ENCODE data around the gene LSM5.

The LSM5 gene

DNA sequence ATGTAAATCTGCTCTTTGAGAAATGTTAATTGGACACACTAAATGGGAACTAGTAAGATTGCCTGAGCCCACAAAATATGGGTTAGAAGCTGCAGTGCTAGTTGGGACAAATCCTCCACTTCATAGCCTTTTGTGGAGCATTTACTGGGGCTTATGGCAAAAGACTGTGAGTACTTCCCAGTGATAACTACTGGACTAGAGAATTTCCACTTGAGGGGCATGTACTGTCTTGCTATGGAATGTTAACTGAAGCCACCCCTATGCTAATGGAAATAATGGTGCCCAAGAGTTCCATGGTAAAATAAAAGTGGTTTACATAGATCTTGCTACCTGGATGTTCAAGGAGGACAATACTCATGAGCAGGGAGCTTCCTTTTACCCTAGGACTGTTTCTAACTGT lies 34.5 kb upstream of the LSM5 start:
- Histone ChIP-seq H3K27me3 (ENCODE audit: low read depth, low read length) (no peaks in the 10 kb centered on the region), H3K9me3 (ENCODE audit: control insufficient read depth in 1 of 2, low read length in 2 of 2) (no peaks in the 10 kb centered on the region), H3K4me1 (ENCODE audit: control insufficient read depth in 1 of 2, insufficient read depth in 2 of 2, low read length in 2 of 2) (no peaks in the 10 kb centered on the region), H3K4me3 (ENCODE audit: low read depth in 1 of 2, low read length in 2 of 2) (no peak overlapping the region), H3K27ac (ENCODE audit: low read length) (no peak overlapping the region), H3K36me3 (ENCODE audit: control insufficient read depth in 1 of 2, insufficient read depth in 2 of 2, low read length in 2 of 2) (peaks cover 0 to 4% of the 10 kb centered on the region in 2 donors)

DNA sequence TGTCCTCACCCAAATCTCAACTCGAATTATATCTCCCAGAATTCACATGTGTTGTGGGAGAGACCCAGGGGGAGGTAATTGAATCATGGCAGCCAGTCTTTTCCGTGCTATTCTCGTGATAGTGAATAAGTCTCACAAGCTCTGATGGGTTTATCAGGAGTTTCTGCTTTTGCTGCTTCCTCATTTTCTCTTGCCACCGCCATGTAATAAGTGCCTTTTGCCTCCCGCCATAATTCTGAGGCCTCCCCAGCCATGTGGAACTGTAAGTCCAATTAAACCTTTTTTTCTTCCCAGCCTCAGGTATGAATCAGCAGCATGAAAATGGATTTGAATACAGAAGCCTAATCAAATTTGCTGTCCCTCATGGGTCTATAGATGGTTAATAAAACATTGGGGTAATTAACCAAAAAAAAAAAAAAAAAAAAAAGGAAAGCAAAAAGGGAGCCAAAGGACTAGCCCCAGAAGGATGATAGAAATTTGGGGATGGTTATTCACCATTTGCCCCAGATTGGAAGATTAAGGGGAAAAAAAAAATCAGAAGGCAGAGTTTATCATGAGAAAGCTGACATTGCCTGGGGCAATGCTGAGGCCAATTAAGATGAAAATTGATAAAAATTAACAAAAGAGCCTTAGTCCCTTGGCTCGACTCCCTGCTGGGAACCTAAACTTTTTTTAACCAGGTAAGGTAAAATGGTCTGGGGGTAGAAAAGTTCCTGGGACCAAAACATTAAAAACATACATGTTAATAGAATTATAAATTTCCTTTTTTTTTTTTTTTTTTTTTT lies 32.8 kb upstream of the LSM5 start:
- H3K27me3 ChIP-seq (ENCODE audit: low read depth, low read length) = no peaks in the 10 kb centered on the region
- H3K27ac ChIP-seq (ENCODE audit: low read length) = no peak overlapping the region
- H3K4me1 ChIP-seq (ENCODE audit: control insufficient read depth in 1 of 2, insufficient read depth in 2 of 2, low read length in 2 of 2) = no peaks in the 10 kb centered on the region
- H3K36me3 ChIP-seq (ENCODE audit: control insufficient read depth in 1 of 2, insufficient read depth in 2 of 2, low read length in 2 of 2) = no peaks in the 10 kb centered on the region
- no peak overlapping the region for H3K4me3 ChIP-seq (ENCODE audit: low read depth in 1 of 2, low read length in 2 of 2)
- no peaks in the 10 kb centered on the region for H3K9me3 ChIP-seq (ENCODE audit: control insufficient read depth in 1 of 2, low read length in 2 of 2)

DNA sequence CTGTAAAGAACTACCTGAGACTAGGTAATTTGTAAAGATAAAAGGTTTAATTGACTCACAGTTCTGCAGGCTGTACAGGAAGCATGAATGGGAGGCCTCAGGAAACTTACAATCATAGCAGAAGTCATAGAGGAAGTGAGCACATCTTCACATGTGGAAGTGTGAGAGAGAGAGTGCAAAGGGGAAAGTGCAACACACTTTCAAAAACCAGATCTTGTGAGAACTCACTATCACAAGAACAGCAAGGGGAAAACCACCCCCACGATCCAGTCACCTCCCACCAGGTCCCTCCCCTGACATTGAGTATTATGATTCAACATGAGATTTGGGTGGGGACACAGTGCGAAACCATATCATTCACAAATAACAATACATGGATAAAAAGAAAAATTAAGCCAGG lies 29.6 kb upstream of the LSM5 start:
- no peaks in the 10 kb centered on the region for H3K9me3 ChIP-seq (ENCODE audit: control insufficient read depth in 1 of 2, low read length in 2 of 2)

DNA sequence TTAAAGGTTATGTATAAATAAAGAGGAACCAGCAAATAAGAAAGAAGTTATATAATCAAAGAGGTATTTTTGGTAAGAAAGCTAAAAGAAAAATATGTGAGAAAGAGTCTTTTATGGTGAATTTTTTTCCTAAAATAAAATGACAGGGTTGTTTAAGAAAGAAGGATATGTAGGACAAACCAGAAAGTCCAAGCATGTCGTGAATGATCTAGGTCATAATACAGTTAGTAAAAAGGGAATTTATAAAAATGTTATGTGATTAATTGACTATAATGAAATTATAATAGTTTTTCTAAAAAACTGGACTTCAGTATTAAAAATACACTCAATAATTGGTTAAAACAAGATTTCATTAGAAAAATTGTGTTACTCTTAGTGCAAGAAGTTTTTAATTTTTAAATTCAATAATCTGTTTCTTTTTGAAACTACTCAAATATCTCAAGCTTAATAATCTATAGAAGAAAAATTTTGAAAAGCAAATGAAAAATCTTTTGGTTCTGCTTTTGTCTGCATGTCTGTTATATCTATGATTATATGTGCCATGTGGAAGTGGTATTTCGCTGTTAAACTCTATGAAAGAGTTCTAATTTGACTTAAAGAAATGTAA lies 28.5 kb upstream of the LSM5 start:
- Histone ChIP-seq H3K4me3 (ENCODE audit: low read depth in 1 of 2, low read length in 2 of 2) (no peak overlapping the region), H3K36me3 (ENCODE audit: control insufficient read depth in 1 of 2, insufficient read depth in 2 of 2, low read length in 2 of 2) (no peaks in the 10 kb centered on the region), H3K9me3 (ENCODE audit: control insufficient read depth in 1 of 2, low read length in 2 of 2) (no peaks in the 10 kb centered on the region), H3K27me3 (ENCODE audit: low read depth, low read length) (no peaks in the 10 kb centered on the region), H3K27ac (ENCODE audit: low read length) (no peak overlapping the region), H3K4me1 (ENCODE audit: control insufficient read depth in 1 of 2, insufficient read depth in 2 of 2, low read length in 2 of 2) (peaks cover 3 to 5% of the 10 kb centered on the region in 2 donors)

More for the DNA sequence above, 29.6 kb upstream of the LSM5 start:
- H3K27me3 ChIP-seq (ENCODE audit: low read depth, low read length) = no peaks in the 10 kb centered on the region
- no peak overlapping the region for H3K27ac ChIP-seq (ENCODE audit: low read length)
- H3K4me3 ChIP-seq (ENCODE audit: low read depth in 1 of 2, low read length in 2 of 2) = no peak overlapping the region
- H3K4me1 ChIP-seq (ENCODE audit: control insufficient read depth in 1 of 2, insufficient read depth in 2 of 2, low read length in 2 of 2) = peaks cover 3 to 5% of the 10 kb centered on the region in 2 donors
- H3K36me3 ChIP-seq (ENCODE audit: control insufficient read depth in 1 of 2, insufficient read depth in 2 of 2, low read length in 2 of 2) = no peaks in the 10 kb centered on the region

DNA sequence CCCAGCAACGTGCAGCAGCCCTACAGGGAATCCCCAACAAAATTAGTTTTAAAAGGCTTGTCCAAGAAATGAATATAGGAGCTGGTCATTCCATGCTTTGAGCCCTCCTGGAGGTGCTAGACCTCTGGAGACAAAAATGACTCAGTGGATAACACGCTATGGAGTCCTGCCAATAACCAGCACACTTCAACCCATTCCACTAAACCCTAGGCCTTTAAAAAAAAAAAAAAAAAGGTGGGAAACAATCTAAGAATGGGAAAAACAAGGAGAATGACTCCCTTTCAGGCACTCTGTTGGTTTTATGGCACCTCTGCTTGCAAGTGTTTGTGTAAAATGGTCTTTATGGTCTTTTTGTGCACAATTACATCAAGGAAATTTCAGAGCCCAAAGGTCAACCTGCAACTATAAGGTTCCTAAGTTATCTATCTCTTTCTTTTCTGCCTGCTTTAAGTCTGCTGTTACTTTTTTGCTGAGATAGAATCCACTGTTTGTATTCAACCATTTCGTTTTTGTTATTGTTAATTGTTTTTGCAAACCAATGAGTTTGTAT lies 26.4 kb upstream of the LSM5 start:
- Histone ChIP-seq H3K9me3 (ENCODE audit: control insufficient read depth in 1 of 2, low read length in 2 of 2) (no peaks in the 10 kb centered on the region), H3K27ac (ENCODE audit: low read length) (no peak overlapping the region), H3K36me3 (ENCODE audit: control insufficient read depth in 1 of 2, insufficient read depth in 2 of 2, low read length in 2 of 2) (no peaks in the 10 kb centered on the region)

DNA sequence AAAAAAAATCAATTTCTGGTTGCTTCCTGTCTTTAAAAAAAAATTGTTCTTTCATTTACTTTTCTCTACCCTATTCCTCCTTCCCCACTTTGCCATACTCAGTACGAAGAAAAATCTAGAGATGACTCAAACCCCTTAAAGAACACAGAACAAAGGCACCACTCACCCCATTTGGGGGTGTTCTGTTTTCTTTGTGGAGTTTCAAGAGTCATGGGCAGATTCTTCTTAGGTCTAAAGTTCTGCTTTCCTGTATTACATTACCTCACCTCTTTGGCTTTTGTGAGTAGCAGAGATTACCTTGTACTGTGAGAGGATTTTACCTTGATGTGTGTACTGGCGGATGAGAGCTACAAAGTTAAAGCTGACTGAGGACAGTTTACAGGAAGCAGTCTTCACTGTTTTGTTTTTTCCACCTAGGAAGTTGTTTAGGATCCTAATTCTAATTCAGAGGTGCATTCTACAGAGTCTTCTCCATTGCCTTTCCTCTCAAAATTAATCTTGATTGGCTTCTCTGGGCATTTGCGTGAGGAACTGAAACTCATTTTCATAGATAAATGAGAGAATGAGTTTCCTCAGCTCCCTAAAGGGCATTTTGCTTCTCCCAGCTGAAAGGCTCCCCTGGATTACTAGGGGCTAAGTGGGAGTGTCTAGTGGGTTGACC lies 25.8 kb upstream of the LSM5 start:
- Histone ChIP-seq H3K4me3 (ENCODE audit: low read depth in 1 of 2, low read length in 2 of 2) (no peak overlapping the region), H3K4me1 (ENCODE audit: control insufficient read depth in 1 of 2, insufficient read depth in 2 of 2, low read length in 2 of 2) (peaks cover 3 to 5% of the 10 kb centered on the region in 2 donors), H3K27me3 (ENCODE audit: low read depth, low read length) (no peaks in the 10 kb centered on the region), H3K9me3 (ENCODE audit: control insufficient read depth in 1 of 2, low read length in 2 of 2) (no peaks in the 10 kb centered on the region), H3K36me3 (ENCODE audit: control insufficient read depth in 1 of 2, insufficient read depth in 2 of 2, low read length in 2 of 2) (no peaks in the 10 kb centered on the region), H3K27ac (ENCODE audit: low read length) (no peak overlapping the region)

More for the DNA sequence above, 26.4 kb upstream of the LSM5 start:
- Histone ChIP-seq H3K4me1 (ENCODE audit: control insufficient read depth in 1 of 2, insufficient read depth in 2 of 2, low read length in 2 of 2) (peaks cover 3 to 5% of the 10 kb centered on the region in 2 donors), H3K4me3 (ENCODE audit: low read depth in 1 of 2, low read length in 2 of 2) (no peak overlapping the region), H3K27me3 (ENCODE audit: low read depth, low read length) (no peaks in the 10 kb centered on the region)

DNA sequence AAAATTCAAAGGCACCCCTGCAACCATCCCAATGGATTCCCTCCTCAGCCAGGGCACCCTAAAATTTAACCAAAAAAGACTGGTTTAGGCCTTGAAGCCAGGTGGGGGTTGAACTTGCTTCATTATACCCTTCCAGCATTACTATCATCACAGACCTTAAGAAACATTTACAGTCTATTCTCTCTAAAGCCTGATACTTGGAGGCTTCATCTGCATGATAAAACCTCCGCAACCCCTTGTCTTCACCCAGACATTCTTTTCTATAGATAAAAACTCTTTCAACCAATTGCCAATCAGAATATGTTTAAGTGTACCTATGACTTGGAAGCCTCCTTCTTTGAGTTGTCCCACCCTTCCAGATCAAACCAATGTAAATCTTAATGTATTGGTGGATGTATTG lies 23.0 kb upstream of the LSM5 start:
- Histone ChIP-seq H3K9me3 (ENCODE audit: control insufficient read depth in 1 of 2, low read length in 2 of 2) (no peaks in the 10 kb centered on the region), H3K27ac (ENCODE audit: low read length) (no peak overlapping the region), H3K36me3 (ENCODE audit: control insufficient read depth in 1 of 2, insufficient read depth in 2 of 2, low read length in 2 of 2) (no peaks in the 10 kb centered on the region), H3K4me3 (ENCODE audit: low read depth in 1 of 2, low read length in 2 of 2) (no peak overlapping the region), H3K4me1 (ENCODE audit: control insufficient read depth in 1 of 2, insufficient read depth in 2 of 2, low read length in 2 of 2) (peaks cover 3 to 5% of the 10 kb centered on the region in 2 donors), H3K27me3 (ENCODE audit: low read depth, low read length) (no peaks in the 10 kb centered on the region)

DNA sequence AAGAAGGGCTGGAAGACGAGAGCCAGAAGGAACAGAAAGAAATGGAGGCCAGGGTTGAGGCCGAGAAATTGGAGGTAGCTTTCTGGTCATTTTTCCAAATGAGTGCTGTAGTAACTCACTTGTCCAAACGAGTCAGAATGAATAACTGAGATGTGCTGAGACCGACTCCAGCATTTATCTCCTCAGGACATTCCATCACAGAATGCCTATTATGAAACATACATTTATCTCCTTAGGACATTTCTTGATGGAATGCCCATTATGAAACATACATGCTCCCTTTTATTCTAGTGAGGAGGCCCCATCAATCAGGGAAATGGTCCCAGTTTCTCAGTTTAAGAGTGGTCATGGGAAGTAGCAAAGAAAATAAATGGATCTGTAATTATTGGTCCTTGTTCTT lies 21.6 kb upstream of the LSM5 start:
- Histone ChIP-seq H3K27me3 (ENCODE audit: low read depth, low read length) (no peaks in the 10 kb centered on the region), H3K9me3 (ENCODE audit: control insufficient read depth in 1 of 2, low read length in 2 of 2) (no peaks in the 10 kb centered on the region), H3K4me1 (ENCODE audit: control insufficient read depth in 1 of 2, insufficient read depth in 2 of 2, low read length in 2 of 2) (peaks cover 3 to 5% of the 10 kb centered on the region in 2 donors)

DNA sequence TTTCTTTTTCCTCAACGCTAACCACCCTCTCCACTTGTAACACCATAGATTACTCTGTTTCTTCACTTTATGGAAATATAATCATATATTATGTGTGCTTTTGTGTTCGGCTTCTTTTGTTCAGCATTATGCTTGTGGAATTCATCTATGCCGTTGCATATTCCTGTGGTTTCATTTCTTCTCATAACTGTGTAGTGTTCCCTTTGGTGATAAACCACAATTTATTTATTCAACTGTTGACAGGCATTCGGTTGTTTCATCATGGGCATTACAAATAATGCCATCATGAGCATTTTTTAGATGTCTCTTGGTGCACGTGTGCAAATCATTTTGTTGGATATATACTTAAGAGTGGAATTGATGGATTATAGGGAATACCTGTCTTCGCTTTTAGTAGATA lies 17.2 kb upstream of the LSM5 start:
- no peak overlapping the region for H3K4me3 ChIP-seq (ENCODE audit: low read depth in 1 of 2, low read length in 2 of 2)
- H3K27ac ChIP-seq (ENCODE audit: low read length) = no peak overlapping the region
- H3K4me1 ChIP-seq (ENCODE audit: control insufficient read depth in 1 of 2, insufficient read depth in 2 of 2, low read length in 2 of 2) = no peaks in the 10 kb centered on the region
- no peaks in the 10 kb centered on the region for H3K27me3 ChIP-seq (ENCODE audit: low read depth, low read length)
- no peaks in the 10 kb centered on the region for H3K36me3 ChIP-seq (ENCODE audit: control insufficient read depth in 1 of 2, insufficient read depth in 2 of 2, low read length in 2 of 2)
- no peaks in the 10 kb centered on the region for H3K9me3 ChIP-seq (ENCODE audit: control insufficient read depth in 1 of 2, low read length in 2 of 2)

More for the DNA sequence above, 21.6 kb upstream of the LSM5 start:
- no peaks in the 10 kb centered on the region for H3K36me3 ChIP-seq (ENCODE audit: control insufficient read depth in 1 of 2, insufficient read depth in 2 of 2, low read length in 2 of 2)
- no peak overlapping the region for H3K4me3 ChIP-seq (ENCODE audit: low read depth in 1 of 2, low read length in 2 of 2)
- H3K27ac ChIP-seq (ENCODE audit: low read length) = no peak overlapping the region

DNA sequence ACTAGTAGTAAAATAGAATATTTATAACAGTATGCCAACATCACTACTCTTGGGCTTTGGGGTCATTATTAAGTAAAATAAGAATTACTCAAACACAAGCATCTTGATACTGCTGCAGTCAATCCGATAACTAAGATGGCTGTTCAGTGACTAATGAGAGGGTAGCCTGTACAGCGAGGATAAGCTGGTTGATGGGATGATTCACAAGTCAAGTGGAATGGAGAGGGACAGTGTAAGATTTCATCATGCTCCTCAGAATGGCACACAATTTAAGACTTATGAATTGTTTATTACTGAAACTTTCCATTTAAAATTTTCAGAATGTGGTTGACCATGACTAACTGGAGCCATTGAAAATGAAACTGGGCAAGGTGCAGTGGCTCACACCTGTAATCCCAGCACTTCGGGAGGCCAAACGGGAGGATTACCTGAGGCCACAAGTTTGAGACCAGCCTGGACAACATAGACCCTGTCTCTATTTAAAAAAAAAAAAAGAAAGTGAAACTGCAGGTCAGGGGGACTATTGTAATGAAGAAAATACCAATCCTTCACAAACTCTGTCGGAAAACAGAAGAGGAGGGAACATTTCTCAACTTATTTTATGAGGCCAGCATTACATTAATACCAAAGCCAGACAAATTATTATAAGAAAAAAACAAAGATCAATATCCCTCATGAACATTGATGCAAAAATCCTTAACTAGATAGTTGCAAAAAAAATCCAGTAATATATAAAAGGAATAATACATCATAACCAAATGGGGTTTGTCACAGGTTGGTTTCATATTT lies 16.3 kb upstream of the LSM5 start:
- Histone ChIP-seq H3K27ac (ENCODE audit: low read length) (no peak overlapping the region), H3K4me3 (ENCODE audit: low read depth in 1 of 2, low read length in 2 of 2) (no peak overlapping the region), H3K9me3 (ENCODE audit: control insufficient read depth in 1 of 2, low read length in 2 of 2) (no peaks in the 10 kb centered on the region), H3K4me1 (ENCODE audit: control insufficient read depth in 1 of 2, insufficient read depth in 2 of 2, low read length in 2 of 2) (peaks cover 4 to 8% of the 10 kb centered on the region in 2 donors), H3K36me3 (ENCODE audit: control insufficient read depth in 1 of 2, insufficient read depth in 2 of 2, low read length in 2 of 2) (peaks cover 0 to under 1% of the 10 kb centered on the region in 2 donors), H3K27me3 (ENCODE audit: low read depth, low read length) (no peaks in the 10 kb centered on the region)

DNA sequence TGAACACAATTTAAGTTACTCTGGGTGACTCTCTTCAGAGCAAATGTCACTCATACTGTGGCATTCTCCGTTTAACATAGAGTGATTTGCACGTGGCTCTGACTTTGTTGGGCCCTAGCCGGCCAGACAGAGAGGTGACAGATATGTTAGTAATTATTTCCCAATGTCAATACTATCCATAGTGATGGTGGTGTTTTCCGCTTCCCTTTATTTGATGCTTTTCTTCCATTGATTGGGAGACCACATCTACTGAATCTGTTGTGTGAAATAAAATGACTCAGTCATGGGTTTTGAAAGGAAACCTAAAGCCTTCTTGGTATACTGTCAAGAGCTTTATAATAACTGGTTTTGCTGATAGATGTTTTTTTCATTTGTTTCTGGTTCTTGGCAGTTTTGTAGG lies 12.5 kb upstream of the LSM5 start:
- Histone ChIP-seq H3K4me1 (ENCODE audit: control insufficient read depth in 1 of 2, insufficient read depth in 2 of 2, low read length in 2 of 2) (peaks cover 7 to 18% of the 10 kb centered on the region in 2 donors), H3K27me3 (ENCODE audit: low read depth, low read length) (no peaks in the 10 kb centered on the region), H3K9me3 (ENCODE audit: control insufficient read depth in 1 of 2, low read length in 2 of 2) (no peaks in the 10 kb centered on the region), H3K36me3 (ENCODE audit: control insufficient read depth in 1 of 2, insufficient read depth in 2 of 2, low read length in 2 of 2) (peaks cover 0 to 3% of the 10 kb centered on the region in 2 donors), H3K27ac (ENCODE audit: low read length) (no peak overlapping the region), H3K4me3 (ENCODE audit: low read depth in 1 of 2, low read length in 2 of 2) (no peak overlapping the region)

All from muscle layer of duodenum (tissue), 2 donors.